Inferior parietal cortex (tissue), 1 donor: ENCODE results near the gene FUOM.
A peak's percentile ranks its signal among the peaks of the same experiment; 100 is the strongest.

Experiments
- DNase-seq: peaks from one replicate; pipeline ENCODE4 v3.0.0-alpha.2; 2016; ENCODE audit errors: extremely low spot score

The FUOM gene

DNA sequence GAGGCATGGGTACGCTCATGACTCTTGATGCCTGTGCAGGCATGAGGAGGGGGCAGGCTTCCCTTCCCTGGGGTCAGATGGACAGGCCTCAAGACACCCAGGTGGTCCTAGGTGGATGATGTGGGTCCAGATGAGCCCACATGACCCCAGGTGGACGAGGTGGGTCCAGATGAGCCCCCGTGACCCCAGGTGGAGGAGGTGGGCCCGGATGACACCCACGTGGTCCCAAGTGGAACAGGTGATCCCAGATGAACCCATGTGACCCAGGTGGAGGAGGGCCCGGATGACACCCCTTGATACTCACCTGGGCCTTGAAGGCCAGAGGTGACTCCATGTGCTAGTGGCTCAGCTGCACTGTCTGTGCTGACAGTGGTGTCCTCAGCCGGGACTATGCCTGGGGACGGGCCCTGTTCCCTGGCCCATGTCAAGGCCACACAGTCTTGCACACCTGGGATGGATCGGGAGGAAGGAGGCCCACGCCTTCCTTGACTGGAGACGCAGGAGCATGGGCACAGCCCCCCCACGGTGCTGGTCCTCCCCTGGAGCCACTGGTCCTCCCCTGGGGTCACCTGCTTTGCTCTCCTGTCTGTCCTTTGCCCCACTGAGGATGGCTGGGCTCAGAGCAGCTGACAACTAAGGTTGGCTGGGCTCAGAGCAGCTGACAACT lies 7.4 kb downstream of the FUOM start:
- no peak for DNase-seq

DNA sequence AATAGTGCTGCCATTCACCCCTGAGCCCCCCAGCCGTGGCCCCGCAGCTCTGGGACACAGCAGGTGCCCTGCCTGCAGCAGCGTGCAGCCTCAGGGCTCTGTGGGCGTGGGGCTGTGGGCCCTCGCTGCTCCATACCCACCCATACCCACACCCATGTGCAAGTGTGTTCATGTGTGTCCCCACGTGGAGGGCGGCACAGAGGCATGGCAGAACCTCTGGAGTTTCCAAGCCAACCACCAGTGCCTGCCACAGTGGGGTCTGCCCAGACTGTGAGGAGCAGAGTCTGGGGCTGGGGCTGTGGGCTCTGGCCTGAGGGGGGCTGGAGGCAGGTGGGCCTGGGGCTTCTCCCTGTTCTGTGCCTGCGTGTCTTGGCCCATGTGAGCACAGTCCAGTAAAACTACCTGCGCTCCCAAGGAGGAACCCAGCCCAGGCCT lies 8.2 kb downstream of the FUOM start:
- no peak for DNase-seq

DNA sequence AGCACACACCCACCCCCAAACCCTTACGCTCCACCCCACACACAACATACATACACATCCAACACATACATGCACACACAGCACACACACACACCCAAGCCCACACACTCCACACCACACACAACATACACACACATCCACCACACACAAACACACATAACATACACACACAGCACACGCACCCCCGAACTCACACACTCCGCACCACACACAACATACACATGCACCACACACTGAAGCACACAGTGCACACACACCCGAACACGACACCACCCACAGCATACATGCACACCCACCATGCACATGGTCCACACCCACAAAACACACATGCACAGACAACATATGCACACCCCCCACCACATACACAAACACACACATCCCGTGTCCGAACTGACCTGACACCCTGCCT lies 8.7 kb downstream of the FUOM start:
- DNase-seq, result no peak

DNA sequence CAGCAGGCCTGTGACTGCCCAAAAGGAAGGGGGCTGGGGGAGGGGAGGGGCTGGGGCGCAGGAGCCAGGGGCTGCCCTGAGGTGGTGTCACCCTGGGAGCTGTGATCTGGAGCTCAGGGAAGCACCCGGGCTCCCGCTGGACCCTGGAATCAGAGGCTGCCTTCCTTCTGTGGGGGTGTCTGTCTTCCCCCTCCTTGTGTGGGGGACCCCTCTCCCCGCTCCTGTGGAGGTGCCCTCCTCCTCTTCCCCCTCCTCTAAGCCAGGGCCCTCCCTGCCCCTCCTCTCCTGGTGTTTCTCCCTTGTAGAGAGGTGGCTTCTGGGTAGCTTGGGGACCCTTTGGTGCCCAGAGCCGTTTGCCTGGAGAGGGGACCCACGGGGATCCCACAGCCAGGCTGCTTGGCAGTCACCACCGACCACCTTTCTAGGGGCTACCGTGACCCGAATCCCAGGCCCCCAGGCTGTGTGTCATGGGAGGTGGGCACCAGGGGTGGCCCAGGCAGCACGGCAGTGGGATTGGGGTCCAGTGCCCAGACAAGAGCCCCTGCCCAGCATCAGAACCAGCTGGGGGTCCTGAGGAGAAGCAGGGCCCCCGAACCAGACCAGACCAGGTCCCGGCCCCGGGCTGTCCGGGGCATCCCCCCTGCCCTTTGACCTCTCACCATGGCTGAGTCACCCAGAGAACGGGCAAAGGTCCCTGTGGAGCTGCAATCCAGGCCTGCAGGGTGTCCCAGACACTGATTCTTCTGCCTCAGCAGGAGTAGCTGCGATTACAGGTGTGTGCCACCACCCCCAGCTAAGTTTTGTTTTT lies 9.9 kb downstream of the FUOM start:
- no peak for DNase-seq

DNA sequence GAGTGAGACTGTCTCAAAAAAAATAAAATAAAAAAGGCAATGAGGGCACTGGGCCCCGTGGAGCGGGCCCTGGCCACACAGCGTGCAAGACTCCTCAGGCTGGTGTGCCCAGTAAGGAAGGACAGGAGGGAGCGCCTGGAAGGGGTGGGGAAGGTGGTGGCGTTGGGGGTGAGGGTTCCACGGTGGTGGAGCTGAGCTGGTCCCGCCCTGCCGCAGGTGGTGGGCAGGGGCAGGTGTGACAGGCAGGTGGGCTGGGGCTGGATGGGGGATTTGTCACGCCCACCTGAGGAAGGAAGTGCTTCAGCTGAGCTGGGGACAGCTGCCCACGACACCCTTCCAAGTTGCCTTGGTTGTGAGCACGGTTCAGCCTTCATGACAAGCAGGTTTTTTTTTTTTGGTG lies 11.4 kb downstream of the FUOM start:
- no peak for DNase-seq

DNA sequence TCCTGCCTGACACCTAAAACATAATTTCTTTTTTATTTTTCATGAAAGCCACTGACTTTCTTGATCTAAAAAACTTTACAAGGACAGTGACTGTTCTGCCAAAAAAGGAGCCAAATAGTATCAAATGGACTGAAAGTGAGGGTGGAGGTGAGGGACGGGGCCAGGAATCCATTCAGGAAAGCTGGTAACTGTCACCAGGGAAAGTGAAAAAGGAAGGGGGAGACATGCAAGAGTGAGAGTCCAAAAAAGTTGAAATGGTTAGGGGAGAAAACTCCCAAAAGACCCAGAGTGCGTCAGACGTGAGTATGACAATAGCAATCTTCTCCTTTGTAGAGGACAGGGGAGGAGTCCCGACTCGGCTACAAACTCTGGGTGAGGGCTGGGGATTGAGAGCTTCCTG lies 13.6 kb downstream of the FUOM start:
- no peak for DNase-seq

DNA sequence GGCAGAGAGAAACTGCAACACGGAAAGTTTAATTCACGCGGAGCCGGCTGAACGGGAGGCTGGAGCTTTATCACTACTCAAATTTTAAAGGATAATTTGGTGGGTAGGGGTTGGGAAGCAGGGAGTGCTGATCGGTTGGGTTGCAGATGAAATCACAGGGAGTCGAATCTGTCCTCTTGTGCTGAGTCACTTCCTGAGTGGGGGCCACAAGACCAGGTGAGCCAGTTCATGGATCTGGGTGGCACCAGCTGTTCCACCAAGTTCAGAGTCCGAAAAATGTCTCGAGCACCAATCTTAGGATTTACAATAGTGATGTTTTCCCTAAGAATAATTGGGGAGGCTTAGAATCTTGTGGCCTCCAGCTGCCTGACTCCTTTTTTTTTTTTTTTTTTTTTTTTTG lies 14.3 kb downstream of the FUOM start:
- DNase-seq, result no peak

DNA sequence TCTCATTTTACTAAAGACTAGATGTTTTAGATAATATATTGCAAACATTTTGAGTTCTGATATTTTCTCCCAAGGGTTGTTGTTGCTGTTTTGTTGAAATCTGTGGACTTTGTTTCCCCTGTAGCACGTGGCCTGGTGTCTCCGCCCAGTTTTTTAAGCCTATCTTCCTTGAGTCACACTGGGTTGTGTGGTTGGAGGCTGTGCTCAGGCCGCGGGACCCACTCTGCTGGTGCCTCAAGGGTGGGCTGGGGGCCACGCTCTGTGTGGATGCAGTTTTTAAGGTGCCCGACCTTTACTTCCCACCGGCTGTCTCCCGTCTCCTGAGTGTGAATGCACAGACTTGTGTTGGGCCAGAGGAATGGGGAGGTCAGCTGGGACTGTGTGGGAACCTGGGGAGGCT lies 14.9 kb downstream of the FUOM start:
- DNase-seq, result no peak

DNA sequence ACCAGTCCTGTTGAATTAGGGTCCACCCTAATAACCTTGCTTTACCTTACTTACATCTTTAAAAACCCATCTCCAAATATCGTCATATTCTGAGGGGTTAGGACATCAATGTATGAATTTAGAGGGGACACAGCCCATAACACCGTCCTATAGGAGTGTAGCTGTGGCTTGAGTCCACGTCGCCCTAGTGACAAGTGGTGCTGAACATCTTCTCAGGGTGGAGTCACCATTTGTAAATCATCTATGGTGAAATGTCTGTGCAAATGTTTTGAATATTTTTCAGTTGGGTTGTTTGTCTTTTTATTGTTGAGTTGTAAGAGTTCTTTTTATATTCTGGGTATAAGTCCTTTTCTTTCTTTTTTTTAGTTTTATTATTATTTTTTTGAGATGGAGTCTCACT lies 15.8 kb downstream of the FUOM start:
- DNase-seq, result no peak

DNA sequence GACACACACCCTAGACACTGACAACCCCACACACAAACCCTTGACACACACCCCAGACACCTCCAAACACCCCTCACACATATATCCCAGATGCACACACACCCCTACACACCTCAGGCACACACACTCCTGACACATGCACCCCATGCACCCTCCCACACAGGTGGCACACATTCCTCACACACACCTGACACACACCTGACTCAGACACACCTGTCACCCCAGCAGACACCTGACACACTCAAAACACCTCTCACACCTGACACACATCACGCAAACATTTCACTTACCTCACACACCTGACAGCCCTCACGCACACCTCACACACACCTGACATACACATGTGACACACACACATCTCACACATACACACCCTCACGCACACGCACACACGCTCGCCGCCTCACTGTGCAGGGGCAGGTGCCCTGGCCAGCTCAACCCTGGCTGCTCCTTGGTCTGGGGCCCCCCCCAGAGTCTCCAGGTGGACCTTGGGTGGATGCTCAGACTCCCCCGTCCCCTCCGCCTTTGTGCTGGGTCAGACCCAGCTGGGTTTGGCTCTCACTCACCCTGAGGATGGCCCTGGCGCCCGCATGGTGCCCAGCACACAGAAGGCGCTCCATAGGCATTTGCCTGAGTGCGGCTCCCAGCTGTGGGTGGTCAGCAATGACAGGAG lies 18.0 kb downstream of the FUOM start:
- no peak for DNase-seq

DNA sequence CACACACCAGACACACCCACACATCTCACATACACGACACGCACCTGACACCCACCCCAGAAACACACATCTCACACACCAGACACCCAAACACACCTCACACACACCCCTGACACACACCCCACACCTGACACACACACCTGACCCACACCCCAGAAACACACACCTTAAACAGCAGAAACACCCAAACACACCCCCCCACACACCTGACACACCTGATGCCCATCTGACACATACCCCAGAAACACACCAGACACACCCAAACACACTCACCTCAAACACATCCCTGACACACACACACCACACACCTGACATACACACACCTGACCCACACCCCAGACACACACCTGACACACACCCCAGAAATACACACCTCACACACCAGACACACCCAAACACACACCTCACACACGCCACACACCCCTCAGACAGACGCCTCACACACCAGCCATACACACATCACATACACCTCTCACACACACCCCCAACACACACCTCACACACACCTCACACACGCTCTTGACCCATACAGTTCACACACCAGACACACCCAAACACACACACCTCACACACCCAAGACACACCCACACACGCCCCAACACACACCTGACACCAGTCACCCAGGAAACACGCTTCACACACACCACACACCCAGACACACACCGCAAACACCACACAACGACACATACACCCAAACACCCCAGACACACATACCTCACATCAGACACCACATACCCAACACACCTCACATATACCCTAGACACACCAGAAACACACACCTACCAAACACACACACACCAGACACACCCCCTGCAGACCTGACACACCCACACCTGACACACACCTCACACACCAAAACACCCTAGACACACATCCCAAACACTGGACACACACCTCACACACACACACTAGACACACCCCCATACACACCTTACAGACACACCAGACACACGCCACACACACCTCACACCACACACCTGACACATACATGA lies 19.4 kb downstream of the FUOM start:
- DNase-seq, result no peak

DNA sequence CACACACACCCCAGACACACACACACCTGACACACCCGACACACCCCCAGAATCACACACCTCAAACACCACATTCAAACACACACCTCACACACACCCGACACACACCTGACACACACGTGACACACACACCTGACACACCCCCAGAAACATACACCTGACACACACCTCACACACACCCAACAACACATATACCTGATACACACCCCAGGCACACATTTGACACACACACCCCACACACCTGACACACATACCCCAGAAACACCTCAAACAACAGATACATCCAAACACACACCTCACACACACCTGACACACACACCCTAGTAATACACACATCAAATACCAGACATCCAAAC lies 20.5 kb downstream of the FUOM start:
- DNase-seq, result no peak

DNA sequence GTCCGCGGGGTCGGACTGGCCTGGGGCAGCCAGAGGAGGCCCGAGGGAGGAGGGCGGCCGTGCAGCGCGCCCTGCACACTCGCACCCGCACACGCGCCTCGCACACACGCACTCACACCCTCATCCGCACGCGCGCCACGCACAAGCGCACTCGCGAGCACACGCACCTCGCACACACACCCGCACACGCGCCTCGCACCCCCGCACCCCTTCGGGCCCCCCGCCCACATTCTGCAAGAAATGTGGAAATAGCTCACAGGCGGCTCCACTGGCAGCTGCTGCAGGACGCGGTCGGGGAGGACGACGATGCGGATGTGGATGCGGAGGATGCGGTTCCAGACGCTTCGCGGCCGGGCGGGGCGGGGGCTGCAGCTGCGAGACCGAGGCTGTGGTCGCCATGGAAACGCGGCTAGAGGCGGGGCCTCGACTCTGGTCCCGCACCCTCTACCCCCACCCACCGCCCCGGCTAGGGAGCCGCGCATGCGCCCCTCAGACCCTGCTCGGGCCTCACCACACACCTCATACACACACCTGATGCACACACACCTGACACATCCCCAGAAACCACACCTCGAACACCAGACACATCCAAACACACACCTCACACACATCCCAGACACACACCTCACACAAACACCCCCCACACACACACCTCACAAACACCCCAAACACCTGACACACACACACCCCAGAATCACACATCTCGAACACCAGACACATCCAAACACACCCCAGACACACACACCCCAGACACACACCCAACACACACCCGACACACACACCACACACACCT lies 21.0 kb downstream of the FUOM start, which contains the start of gene CALY:
CALY (minus strand) TSS at position 320 of the 793 bp plus-strand sequence. CDS start 7,907 bp downstream, outside the sequence.
- peak; percentile 45 for DNase-seq

DNA sequence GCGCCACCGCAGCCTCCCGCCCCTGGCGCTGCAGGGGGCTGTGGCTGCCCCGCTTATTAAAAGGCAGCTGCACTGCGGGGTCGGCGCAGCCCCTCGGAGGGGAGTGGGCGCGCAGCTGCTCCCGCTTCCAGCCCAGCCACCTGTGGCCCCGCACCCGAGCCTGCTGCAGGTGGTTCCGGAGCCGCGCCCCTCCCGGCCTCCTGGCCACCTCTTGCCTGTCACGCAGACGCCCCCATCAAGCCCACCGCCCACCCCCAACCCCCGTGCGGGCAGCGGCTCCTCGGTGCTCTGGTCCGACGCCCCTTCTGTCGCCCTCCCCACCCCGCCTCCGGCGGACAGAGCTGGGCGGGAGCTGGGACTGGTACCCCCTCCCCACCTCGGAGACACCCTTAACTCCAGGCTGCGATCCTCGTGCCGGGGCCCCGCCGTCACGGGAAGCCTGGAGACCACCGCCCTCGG lies 21.7 kb downstream of the FUOM start:
- no peak for DNase-seq

DNA sequence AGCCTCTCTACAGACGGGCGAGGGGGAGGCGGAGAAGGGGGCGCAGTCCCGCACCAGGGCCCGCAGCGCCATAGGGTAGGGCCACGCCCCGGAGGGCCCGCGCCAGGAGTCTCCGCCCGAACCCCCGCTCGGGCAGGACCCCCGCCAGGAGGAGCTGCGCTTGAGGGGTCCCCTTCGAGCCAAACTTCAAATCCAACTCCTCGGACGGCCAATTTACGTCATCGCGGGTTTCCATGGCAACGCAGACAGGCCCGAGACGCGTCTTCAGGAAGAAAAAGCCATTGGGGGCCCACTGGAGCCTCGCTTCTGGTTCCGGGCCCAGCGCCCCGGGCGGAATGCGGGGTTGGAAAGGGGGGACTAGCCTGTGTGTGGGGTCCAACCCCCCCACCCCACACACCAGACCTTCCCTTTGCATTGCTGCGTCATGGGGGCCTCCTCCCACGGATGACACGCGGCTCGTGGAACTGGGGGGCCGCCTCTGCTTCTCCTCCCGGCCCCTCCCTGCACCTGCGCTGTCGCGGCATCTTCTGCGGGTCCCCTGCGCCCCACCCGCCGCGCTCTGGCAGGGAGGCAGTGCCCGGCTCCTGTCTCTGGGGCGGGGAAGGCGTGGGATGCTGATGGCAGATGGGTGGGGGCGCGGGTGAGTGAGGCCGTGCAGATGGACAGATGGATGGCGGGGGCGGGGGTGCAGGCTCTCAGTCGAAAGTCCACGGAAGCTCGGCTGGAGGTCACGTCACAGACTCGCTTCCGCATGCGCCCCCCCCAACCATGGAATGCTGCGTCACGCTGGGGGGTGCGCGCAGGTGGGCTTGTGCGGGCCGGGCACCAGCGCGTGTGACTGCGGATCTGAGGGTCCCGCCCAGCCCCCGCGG lies 22.3 kb downstream of the FUOM start:
- peak; percentile 56 for DNase-seq

DNA sequence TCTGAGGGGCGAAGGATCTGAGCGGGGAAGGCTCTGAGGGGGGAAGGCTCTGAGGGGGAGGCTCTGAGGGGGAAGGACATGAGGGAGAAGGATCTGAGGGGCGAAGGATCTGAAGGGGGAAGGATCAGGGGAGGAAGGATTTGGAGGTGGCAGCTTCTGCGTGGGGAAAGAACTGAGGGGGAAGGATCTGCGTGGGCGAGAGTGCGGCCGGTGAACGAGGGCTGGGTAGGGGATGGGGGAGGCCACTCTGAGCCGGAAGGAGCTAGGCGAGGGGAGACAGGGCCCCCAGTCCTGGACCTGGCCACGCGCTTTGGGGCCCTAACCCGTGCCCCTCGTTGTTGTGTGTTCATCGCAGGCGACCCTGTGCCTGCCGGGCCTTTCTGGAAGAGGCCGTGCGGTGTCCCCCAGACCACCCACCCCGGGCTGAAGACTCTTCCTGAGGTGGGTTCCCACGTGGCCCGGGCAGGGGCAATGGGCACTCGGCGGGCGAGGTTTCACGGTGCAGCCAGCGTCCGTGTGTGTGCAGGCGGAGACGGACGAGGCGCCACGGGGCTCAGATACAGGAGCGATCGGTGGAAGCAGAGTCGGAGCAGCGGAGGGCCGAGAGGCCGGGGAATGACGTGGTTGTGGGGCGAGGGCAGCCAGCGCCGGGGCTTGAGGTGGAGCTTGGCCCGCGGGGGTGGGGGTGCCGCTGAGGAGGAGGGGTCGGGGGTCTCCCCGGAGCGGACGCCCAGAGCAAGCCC lies 23.1 kb downstream of the FUOM start:
- no peak for DNase-seq

DNA sequence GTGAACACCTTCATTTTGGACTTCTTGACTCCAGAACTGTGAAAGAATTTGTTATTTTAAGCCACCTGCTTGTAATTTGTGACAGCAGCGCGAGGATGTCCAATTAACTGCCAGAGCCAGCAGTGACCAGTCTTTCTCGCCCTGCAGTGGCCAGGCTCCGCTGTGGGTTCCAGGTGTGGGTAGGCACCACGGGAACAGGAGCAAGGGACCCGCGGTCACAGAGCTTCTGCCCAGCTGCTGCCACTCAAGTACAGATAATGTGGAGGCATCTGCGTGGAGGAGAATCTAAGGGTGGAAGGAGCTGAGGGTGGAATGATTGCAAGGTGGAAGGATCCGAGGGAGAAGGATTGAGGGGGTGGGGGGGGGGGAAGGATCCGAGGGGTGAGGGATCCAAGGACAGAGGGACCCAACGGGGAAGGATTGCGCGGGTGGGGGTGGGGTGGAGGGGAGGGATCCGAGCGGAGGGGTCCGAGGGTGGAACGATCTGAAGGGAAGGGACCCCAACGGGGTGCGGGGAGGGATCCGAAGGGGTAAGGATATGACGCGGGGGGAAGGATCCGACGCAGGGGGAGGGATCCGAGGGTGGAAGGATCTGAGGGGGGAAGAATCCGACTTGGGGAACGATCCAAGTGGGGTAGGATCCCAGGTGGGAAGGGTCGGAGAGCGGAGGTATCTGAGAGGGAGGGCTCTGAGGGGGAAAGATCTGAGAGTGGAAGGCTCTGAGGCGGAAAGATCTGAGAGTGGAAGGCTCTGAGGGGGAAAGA lies 24.7 kb downstream of the FUOM start:
- no peak for DNase-seq
